GM18519 (cell line): ENCODE data around the gene RMND5A.
A peak's percentile ranks its signal among the peaks of the same experiment; 100 is the strongest.
"Not testable (repeated sequence)": the region's sequence is repeated elsewhere in the genome, so short reads cannot be mapped to it uniquely, and the experiment has no call there.

Experiments used
- ATAC-seq: cut with Tn5 transposase; IDR thresholded peaks from one replicate; pipeline ENCODE4 v1.9.1; 2021; ENCODE audit warnings: mild to moderate bottlenecking, moderate library complexity; ENCODE audit not compliant: unreplicated experiment, low FRiP score

The RMND5A gene

DNA sequence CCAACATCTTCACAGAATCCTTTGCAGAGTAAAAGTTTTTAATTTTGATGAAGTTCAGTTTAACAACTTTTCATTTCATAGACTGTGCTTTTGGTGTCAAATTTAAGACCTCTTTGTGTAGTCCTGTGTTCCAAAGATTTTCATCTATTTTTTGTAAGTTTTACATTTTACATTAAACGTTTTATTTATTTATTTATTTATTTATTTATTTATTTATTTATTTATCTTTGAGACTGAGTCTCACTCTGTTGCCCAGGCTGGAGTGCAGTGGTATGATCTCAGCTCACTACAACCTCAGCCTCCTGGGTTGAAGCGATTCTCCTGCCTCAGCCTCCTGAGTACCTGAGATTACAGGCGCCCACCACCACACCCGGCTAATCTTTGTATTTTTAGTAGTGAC is 12.0 kb upstream of the RMND5A start:
- not testable (repeated sequence) for ATAC-seq

GRCh38 chr2:86714579-86715173 is 5.4 kb upstream of the RMND5A start:
- not testable (repeated sequence) for ATAC-seq

DNA sequence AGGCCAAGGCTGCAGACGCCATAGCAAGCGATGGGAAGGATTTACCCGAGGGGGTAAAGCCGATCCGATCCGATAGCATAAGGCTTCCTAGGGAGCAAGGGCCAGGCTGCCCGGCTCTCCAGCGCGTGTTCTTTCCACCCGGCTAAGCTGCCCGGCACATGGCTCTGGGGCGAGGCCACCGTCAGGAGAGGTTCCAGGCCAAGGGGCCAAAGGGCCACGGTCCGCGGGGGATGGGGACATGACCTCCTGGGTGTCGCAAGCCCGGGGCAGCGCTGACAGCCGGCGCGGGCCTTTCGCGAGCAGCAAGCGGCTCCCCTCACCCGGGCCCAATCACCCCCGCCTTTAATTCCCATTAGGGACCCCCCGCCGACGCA is 841 bp upstream of the RMND5A start:
- not testable (repeated sequence) for ATAC-seq

DNA sequence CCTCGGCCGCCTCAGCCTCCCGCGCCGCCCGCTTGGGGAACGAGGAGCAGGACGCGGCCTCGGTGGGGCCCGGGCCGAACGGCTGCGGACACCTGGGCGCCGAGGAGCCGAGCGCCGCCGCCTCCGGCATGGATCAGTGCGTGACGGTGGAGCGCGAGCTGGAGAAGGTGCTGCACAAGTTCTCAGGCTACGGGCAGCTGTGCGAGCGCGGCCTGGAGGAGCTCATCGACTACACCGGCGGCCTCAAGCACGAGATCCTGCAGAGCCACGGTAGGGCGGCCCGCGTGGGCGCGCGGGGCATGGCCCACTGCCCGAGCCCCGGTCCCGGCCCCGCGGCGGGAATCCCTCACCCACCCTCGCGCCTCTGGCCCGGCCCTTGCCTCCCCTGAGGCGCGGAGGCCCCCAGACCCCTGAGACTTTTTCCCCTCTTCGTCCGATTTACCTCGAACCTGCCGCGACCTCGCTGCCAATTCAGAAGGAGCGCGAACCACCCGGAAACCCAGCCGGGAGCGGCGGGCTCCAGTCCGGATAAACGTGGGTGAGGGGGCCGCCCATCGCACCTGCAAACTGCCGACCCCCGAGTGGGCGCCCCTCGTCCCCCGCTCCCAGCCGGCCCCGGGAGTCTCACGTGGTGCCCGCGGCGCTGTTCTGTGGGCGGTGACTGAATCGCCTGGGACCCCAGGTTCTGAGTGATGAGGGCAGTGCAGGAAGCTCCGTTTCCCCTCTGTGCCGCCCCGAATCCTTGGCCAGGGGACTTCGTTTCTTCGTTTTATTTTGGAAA is 639 bp downstream of the RMND5A start:
- peak; percentile 21 for ATAC-seq

DNA sequence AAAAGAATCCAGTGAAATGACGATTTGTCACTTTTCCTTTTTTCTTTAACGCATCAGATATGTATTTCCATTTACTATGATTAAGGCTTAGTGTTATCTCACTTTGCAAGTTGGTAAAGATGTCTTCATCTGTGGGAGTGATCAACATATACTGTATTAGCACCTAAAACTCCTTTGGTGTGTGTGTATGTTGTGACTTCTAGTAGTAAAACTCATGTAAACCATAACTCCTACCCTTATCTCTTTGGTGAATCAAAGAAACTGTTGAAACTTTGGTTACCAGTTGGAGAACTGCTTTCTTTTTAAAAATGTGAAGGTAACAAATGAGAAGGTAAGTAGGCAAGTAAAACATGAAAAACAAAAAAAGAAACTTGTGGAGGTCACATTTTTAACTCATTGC is 5.6 kb downstream of the RMND5A start:
- not testable (repeated sequence) for ATAC-seq

GRCh38 chr2:86732040-86732525 is 12.0 kb downstream of the RMND5A start:
- not testable (repeated sequence) for ATAC-seq

GRCh38 chr2:86732837-86733236 is 12.7 kb downstream of the RMND5A start:
- ATAC-seq = not testable (repeated sequence)

GRCh38 chr2:86733528-86733927 is 13.4 kb downstream of the RMND5A start:
- ATAC-seq = not testable (repeated sequence)

GRCh38 chr2:86734896-86735295 is 14.8 kb downstream of the RMND5A start:
- not testable (repeated sequence) for ATAC-seq

- not testable (repeated sequence) for ATAC-seq
Observed at GRCh38 chr2:86739485-86739884, 19.4 kb downstream of the RMND5A start.

- not testable (repeated sequence) for ATAC-seq
Observed at GRCh38 chr2:86739889-86740288, 19.8 kb downstream of the RMND5A start.

GRCh38 chr2:86741889-86742498 is 21.9 kb downstream of the RMND5A start:
- ATAC-seq = not testable (repeated sequence)

GRCh38 chr2:86744152-86744551 is 24.1 kb downstream of the RMND5A start:
- ATAC-seq = no peak

GRCh38 chr2:86746939-86747338 is 26.8 kb downstream of the RMND5A start:
- ATAC-seq = no peak

DNA sequence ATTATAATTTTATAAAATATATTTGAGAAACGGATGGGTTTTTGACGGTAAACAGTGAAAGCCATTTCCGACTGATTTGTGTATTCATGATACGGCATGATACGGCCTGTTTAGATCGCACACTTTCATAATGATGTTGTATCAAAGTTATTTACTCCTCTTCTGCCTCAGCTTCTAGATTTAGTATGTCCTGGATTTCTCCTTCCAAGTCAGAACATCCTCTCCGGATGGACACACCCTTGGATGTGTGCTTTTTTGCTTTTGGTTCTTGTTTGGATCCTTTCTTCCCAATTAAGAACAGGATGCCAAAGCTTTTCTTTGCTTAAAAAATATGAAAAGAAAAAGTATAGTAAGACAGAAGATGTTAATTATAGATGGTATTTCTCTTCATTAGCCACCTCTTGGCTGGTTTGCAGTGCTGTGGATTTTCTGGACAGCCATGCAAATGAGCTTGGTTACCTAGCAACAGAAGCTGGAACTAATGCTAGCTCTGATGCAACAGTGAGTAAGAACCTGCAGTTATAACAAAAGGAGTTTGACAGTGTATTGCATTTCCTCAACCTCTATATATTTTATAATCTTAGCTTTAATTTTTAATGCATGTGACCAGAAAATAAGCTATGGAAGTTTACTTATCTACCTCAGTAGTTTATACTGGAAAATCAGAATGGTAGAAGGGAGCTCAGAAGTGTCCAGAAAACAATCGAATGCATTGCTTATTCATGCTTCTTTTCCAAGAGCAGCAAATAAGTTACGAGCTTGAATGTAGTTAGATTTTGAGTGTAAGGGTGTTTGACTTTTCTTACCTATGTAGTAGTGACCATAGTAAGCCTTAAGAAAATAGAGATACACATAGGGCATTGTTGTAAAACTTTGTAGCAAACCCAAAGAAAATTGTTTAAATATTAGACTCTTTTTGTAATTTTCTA is 27.9 kb downstream of the RMND5A start:
- no peak for ATAC-seq

GRCh38 chr2:86750240-86750839 is 30.2 kb downstream of the RMND5A start:
- no peak for ATAC-seq

- no peak for ATAC-seq
Observed at GRCh38 chr2:86751778-86752177, 31.7 kb downstream of the RMND5A start.

- ATAC-seq = no peak
Observed at GRCh38 chr2:86752934-86753333, 32.8 kb downstream of the RMND5A start.

- ATAC-seq = no peak
Observed at GRCh38 chr2:86753606-86754005, 33.5 kb downstream of the RMND5A start.

- ATAC-seq = no peak
Observed at GRCh38 chr2:86758405-86758804, 38.3 kb downstream of the RMND5A start.
